Suprapubic skin (tissue), 4 donors: ENCODE data around the gene MTCL1. TPM values are rescaled to one million over a fixed set of nuclear protein-coding genes. Genes with fewer than 3 reads are reported as not detected.

Source experiments
- DNase-seq, 2 donors: peaks; one replicate each; pipeline ENCODE4 v3.0.0-alpha.2; 2019; ENCODE audit warnings: low spot score in 2 of 2
- H3K27ac ChIP-seq: fragments of 200-600 bp; sonication (generic); one replicate; pipeline ENCODE4 v1.5.1; 2019
- H3K27me3 ChIP-seq: fragments of 200-600 bp; sonication (generic); one replicate; pipeline ENCODE4 v1.5.1; 2019
- H3K36me3 ChIP-seq: fragments of 200-600 bp; sonication (generic); one replicate; pipeline ENCODE4 v1.5.1; 2019
- H3K4me1 ChIP-seq: fragments of 200-600 bp; sonication (generic); one replicate; pipeline ENCODE4 v1.5.1; 2019
- H3K4me3 ChIP-seq: fragments of 200-600 bp; sonication (generic); one replicate; pipeline ENCODE4 v1.5.1; 2019; ENCODE audit warnings: mild to moderate bottlenecking
- H3K9me3 ChIP-seq: fragments of 200-600 bp; sonication (generic); one replicate; pipeline ENCODE4 v1.5.1; 2019
- EP300 ChIP-seq: sonication (generic); formaldehyde crosslinking; IDR thresholded peaks from one replicate; pipeline ENCODE4 v1.6.1; 2017; ENCODE audit warnings: antibody characterized with exemption
- POLR2A ChIP-seq, 2 donors: fragments of 450-650 bp; IDR thresholded peaks; one replicate each; pipeline ENCODE4 v1.6.1; 2017; ENCODE audit warnings: antibody characterized with exemption in 2 of 2, mild to moderate bottlenecking in 2 of 2, moderate library complexity in 2 of 2
- POLR2AphosphoS5 ChIP-seq, 3 donors: sonication (generic); formaldehyde crosslinking; IDR thresholded peaks; one replicate each; pipeline ENCODE4 v1.6.1; 2017; ENCODE audit warnings: antibody characterized with exemption in 3 of 3
- WGBS: methylation state at CpG from one replicate; pipeline ENCODE4 v1.1.5; 2018; 5-methylcytosine and 5-hydroxymethylcytosine counted together
- total RNA-seq, 4 donors: library from RNA; depleted of rRNA; stranded (reverse); fragments of >200 nt; gene quantifications; one replicate each; pipeline ENCODE4 v1.1.0, GENCODE V29; 2016
- TF ChIP-seq, protein P1 (sequence below), 2 donors: fragments of 200-600 bp in 1 of 2; fragments of 450-650 bp in 1 of 2; sonication (generic) in 1 of 2; IDR thresholded peaks; one replicate each; pipeline ENCODE4 v1.5.1; 2016 to 2019; ENCODE audit warnings: antibody characterized with exemption in 2 of 2, mild to moderate bottlenecking in 1 of 2, moderate library complexity in 1 of 2

MTCL1 gene
- total RNA-seq, 4 donors from 2014 or later = 7.0 to 9.4 (median 8.1) TPM

DNA sequence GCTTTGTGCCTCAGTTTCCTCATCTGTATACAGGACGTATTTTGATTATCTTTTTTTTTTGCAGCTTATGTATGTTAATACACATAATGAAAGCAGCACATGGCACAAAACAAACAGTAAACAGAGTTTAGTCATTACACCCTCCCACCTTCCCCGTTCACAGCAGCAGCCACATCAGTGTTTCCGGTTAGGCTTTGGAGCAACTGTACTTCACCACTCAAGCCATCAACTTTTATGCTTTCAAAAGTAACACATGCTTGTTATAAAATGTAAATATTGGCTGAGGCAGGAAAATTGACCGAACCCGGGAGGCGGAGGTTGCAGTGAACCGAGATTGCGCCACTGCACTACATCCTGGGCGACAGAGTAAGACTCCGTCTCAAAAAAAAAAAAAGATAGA lies 117.3 kb downstream of the MTCL1 start:
- no peaks in the 10 kb centered on the region for H3K4me1 ChIP-seq
- H3K27me3 ChIP-seq = no peaks in the 10 kb centered on the region
- H3K4me3 ChIP-seq = no peak overlapping the region
- 96% methylated on average over 10 of the region's 10 CpGs for WGBS
- no peak overlapping the region for H3K27ac ChIP-seq
- peaks cover 8% of the 10 kb centered on the region for H3K36me3 ChIP-seq
- no peaks in the 10 kb centered on the region for H3K9me3 ChIP-seq
- no peak for DNase-seq
- TF ChIP-seq POLR2AphosphoS5 (IDR thresholded peaks at IDR 0.05) (no peak), EP300 (no peak), POLR2A (IDR thresholded peaks at IDR 0.05) (no peak)
- TF ChIP-seq, protein P1, sequence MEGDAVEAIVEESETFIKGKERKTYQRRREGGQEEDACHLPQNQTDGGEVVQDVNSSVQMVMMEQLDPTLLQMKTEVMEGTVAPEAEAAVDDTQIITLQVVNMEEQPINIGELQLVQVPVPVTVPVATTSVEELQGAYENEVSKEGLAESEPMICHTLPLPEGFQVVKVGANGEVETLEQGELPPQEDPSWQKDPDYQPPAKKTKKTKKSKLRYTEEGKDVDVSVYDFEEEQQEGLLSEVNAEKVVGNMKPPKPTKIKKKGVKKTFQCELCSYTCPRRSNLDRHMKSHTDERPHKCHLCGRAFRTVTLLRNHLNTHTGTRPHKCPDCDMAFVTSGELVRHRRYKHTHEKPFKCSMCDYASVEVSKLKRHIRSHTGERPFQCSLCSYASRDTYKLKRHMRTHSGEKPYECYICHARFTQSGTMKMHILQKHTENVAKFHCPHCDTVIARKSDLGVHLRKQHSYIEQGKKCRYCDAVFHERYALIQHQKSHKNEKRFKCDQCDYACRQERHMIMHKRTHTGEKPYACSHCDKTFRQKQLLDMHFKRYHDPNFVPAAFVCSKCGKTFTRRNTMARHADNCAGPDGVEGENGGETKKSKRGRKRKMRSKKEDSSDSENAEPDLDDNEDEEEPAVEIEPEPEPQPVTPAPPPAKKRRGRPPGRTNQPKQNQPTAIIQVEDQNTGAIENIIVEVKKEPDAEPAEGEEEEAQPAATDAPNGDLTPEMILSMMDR (IDR thresholded peaks at IDR 0.05) = no peak

DNA sequence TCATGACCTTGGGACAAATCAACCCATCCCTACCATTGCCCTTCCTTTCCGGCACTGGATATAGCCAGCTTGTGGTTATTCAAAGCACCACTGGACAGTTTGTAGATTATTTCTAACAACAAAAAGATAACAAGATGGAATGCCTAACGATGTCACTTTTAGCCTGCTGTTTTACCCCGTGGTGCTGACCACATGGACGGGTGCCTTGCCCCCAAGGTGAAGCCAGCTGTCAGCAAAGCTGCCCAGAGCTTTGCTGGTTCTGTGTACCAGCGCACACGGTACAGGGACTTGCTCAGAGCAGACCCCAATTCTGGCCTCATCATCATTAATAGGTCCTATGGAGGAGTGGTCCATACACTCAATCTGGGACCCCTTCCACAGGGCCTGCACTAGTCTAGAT lies 118.2 kb downstream of the MTCL1 start:
- no peak for DNase-seq
- no peak for TF ChIP-seq POLR2A (IDR thresholded peaks at IDR 0.05)
- TF ChIP-seq, protein P1 (IDR thresholded peaks at IDR 0.05) = no peak
- no peak for TF ChIP-seq POLR2AphosphoS5 (IDR thresholded peaks at IDR 0.05)
- TF ChIP-seq EP300 = no peak
- Histone ChIP-seq H3K4me3 (no peak overlapping the region), H3K9me3 (no peaks in the 10 kb centered on the region), H3K36me3 (peaks cover 8% of the 10 kb centered on the region), H3K27me3 (no peaks in the 10 kb centered on the region), H3K27ac (no peak overlapping the region), H3K4me1 (no peaks in the 10 kb centered on the region)
- WGBS = 91% methylated on average over 4 of the region's 6 CpGs

DNA sequence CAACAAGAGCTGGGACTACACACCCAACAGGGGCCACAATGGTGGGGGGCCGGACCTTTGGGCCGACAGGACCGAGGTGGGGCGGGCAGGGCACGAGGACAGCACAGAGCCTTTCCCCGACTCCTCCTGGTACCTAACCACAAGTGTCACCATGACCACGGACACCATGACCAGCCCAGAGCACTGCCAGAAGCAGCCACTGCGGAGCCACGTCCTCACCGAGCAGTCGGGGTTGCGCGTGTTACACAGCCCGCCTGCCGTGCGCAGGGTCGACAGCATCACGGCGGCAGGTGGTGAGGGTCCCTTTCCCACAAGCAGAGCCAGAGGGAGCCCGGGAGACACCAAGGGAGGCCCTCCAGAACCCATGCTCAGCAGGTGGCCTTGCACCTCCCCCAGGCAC lies 119.5 kb downstream of the MTCL1 start:
- 81% methylated on average over 5 of the region's 20 CpGs for WGBS
- Histone ChIP-seq H3K4me1 (no peaks in the 10 kb centered on the region), H3K9me3 (no peaks in the 10 kb centered on the region), H3K27ac (no peak overlapping the region), H3K4me3 (no peak overlapping the region), H3K27me3 (no peaks in the 10 kb centered on the region), H3K36me3 (peaks cover 8% of the 10 kb centered on the region)
- no peak for TF ChIP-seq EP300
- TF ChIP-seq, protein P1 (IDR thresholded peaks at IDR 0.05) = no peak
- no peak for TF ChIP-seq POLR2AphosphoS5 (IDR thresholded peaks at IDR 0.05)
- TF ChIP-seq POLR2A (IDR thresholded peaks at IDR 0.05) = no peak
- no peak for DNase-seq

DNA sequence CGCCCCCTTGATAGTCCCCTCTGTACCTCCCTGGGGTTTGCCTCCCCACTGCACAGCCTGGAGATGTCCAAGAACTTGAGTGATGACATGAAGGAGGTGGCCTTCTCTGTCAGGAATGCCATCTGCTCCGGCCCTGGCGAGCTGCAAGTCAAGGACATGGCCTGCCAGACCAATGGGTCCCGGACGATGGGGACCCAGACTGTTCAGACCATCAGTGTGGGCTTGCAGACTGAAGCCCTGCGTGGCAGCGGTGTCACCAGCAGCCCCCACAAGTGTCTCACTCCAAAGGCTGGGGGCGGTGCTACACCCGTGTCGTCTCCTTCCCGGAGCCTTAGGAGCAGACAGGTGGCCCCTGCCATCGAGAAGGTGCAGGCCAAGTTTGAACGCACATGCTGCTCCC lies 119.9 kb downstream of the MTCL1 start:
- 100% methylated on average over 2 of the region's 13 CpGs for WGBS
- Histone ChIP-seq H3K27ac (no peak overlapping the region), H3K27me3 (no peaks in the 10 kb centered on the region), H3K4me1 (no peaks in the 10 kb centered on the region), H3K36me3 (peaks cover 8% of the 10 kb centered on the region), H3K9me3 (no peaks in the 10 kb centered on the region), H3K4me3 (no peak overlapping the region)
- DNase-seq = no peak
- TF ChIP-seq, protein P1 (IDR thresholded peaks at IDR 0.05) = no peak
- no peak for TF ChIP-seq POLR2AphosphoS5 (IDR thresholded peaks at IDR 0.05)
- no peak for TF ChIP-seq EP300
- no peak for TF ChIP-seq POLR2A (IDR thresholded peaks at IDR 0.05)

DNA sequence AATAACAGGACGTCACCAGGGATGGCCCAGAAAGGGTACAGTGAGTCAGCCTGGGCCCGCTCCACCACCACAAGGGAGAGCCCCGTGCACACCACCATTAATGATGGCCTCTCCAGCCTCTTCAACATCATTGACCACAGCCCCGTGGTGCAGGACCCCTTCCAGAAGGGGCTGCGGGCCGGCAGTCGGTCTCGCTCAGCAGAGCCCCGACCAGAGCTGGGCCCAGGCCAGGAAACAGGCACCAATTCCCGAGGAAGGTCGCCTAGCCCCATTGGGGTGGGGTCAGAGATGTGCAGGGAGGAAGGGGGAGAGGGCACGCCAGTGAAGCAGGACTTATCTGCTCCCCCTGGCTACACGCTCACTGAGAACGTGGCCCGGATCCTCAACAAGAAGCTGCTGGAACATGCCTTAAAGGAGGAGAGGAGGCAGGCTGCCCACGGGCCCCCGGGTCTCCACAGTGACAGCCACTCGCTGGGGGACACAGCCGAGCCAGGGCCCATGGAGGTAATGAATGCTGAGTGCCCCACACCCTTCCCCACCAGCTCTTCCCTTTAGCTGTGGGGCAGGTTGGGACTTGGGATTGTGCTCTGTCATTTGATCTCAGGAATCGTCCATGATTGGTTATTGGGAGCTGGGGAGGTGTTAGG lies 120.5 kb downstream of the MTCL1 start:
- Histone ChIP-seq H3K36me3 (peaks cover 8% of the 10 kb centered on the region), H3K4me1 (no peaks in the 10 kb centered on the region), H3K27me3 (no peaks in the 10 kb centered on the region), H3K27ac (no peak overlapping the region), H3K9me3 (no peaks in the 10 kb centered on the region), H3K4me3 (no peak overlapping the region)
- no peak for DNase-seq
- TF ChIP-seq POLR2AphosphoS5 (IDR thresholded peaks at IDR 0.05) (no peak), POLR2A (IDR thresholded peaks at IDR 0.05) (no peak), EP300 (no peak)
- TF ChIP-seq, protein P1 (IDR thresholded peaks at IDR 0.05) = no peak
- WGBS = 70% methylated on average over 9 of the region's 20 CpGs
